Right lung (tissue), 5 donors: ENCODE results near the gene LSM4. TPM values are rescaled to one million over a fixed set of nuclear protein-coding genes. Genes with fewer than 3 reads are reported as not detected.

Experiments
- DNase-seq, 2 donors: peaks; one replicate each; pipeline ENCODE4 v3.0.0-alpha.2; 2013
- polyA plus RNA-seq, 5 donors: library from polyadenylated mRNA; unstranded; fragments of 120-200 nt; gene quantifications; one replicate each; pipeline versions ENCODE4 v1.2.1 to v1.2.3, GENCODE V29; 2013; ENCODE audit warnings: inconsistent platforms in 1 of 5, low replicate concordance in 1 of 5; ENCODE audit not compliant: insufficient read length in 5 of 5, insufficient read depth in 1 of 5

Gene LSM4
- polyA plus RNA-seq, 5 donors: 73.3 to 103 (median 79.9) TPM

GRCh38 chr19:18293642-18294466, 29.0 kb downstream of the LSM4 start:
- no peak for DNase-seq

GRCh38 chr19:18292810-18293641, 29.9 kb downstream of the LSM4 start:
- DNase-seq: peak; percentile 85 to 86

DNA sequence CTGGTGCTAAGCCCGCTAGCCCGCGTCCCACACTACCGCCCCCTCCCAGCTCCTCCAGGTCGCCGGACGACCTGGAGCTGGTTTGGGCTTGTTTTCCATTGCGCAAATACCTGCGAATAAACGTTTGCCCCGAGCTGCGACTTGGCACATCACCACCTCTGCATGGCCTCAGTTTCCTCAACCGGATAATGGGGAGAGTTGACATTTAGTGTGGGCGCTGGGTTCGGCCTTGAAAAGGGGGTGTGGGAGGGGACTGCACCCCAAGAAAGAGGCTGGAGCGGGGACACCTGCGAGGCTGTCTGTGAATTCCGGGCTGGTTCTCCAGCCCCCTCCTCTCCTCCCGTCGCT, 30.4 kb downstream of the LSM4 start:
- DNase-seq: no peak

GRCh38 chr19:18291590-18292461, 31.1 kb downstream of the LSM4 start:
- peak; percentile 92 for DNase-seq

GRCh38 chr19:18291019-18291524, 31.8 kb downstream of the LSM4 start:
- no peak for DNase-seq

DNA sequence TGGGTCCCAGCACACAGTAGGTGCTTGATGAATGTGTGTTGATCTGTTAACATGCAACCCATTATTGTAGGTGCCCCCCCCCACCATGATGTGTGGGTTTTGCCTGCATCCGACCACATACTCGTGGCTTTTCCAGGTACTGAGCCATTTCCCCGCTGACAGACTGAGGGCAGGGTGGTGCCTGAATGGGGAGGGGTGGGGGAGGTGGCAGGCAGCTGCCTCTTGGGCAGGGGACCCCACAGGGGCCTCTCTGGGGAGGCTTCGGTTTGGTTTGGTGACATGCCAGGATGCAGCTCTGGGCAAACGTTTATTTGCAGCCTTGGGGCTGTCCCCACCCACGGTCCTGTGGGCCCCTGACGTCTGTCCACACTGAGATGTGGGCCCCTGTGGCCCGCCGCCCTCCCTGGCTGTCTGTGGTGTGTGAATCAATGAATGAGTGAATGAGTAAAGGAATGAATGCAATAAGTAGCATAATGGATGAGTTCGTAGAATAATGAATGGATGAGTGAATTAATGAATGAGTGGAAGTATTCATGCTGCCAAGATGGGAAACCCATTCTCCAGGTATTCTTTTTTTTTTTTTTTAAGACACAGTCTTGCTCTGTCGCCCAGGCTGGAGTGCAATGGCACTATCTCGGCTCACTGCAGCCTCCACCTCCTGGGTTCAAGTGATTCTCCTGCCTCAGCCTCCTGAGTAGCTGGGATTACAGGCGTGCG, 32.4 kb downstream of the LSM4 start:
- peak in 1 of 2 donors; percentile 20 for DNase-seq

GRCh38 chr19:18289471-18290301, 33.2 kb downstream of the LSM4 start:
- DNase-seq: no peak

DNA sequence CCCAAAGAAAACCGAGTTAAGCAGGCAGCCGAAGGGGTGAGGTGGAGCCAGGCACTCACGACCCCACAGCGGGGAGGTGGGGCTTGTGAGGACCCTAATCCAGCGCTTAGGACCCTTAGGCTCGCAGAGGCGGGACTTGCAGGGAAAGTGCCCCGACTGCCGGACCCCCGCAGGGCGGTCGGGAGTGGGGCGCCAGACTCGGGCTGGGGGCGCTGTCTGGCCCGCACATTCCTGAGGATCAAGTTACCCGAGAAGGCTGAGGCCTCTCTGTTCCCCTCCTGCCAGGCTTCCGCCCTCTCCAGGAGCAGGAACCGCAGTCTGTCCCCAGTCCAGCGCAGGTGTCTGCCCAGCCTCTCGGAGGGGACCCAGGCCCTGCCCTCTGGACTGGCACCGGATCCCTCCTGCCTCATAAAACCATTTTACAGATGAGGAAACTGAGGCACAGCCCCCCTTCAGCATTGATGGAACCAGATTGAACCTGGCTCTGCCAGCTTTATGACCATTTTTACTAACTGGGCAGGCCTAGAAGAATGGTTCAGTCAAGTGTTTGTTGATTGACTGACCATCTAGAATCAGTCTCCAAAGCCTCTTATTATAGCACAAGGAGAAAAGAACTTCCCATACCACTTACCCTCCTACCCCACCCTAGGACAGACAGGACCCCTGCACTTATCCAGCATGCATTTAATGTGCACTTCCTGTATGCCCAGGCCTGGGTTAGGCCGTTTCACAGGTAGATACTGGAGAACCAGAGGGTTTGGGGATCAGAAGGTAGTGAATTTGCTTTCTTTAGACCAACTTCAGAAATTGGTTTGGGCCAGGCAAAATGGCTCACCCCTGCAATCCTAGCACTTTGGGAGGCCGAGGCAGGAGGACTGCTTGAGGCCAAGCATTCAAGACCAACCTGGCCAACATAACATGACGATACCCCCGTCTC, 34.8 kb downstream of the LSM4 start:
- peak; percentile 42 to 51 for DNase-seq

GRCh38 chr19:18286973-18287635, 35.8 kb downstream of the LSM4 start:
- DNase-seq: no peak

GRCh38 chr19:18284712-18285360, 38.0 kb downstream of the LSM4 start:
- no peak for DNase-seq

GRCh38 chr19:18283338-18283737, 39.5 kb downstream of the LSM4 start:
- no peak for DNase-seq

DNA sequence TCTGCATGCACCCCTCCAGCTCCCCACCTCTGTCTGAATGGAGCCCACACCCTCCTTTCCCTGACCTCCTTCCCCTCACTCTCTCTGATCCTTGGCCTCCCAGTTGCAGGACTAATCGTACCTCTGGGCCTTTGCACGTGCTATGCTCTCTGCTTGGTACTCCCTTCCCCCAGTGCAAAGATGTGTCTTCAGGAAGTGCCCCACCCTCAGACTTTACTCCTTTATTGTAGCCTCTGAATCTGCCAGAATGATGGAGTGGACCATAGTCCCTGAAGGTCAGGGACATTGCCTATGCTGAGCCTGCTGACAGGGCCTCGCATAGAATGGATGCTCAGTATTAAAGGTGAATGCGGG, 40.1 kb downstream of the LSM4 start:
- no peak for DNase-seq

GRCh38 chr19:18282021-18282787, 40.7 kb downstream of the LSM4 start:
- DNase-seq: peak; percentile 89 to 91

- DNase-seq: peak; percentile 99
These were observed 41.5 kb downstream of the LSM4 start, which contains the start of gene JUND for GRCh38 chr19:18281082-18282020. Gene JUND, minus strand, starts transcription at chr19:18281622. Its CDS starts 138 bp downstream, at chr19:18281484.

GRCh38 chr19:18280247-18281081, 42.4 kb downstream of the LSM4 start:
- peak; percentile 80 to 84 for DNase-seq
